HS-5 (cell line): ENCODE measurements around the gene CCR5.
A peak's percentile ranks its signal among the peaks of the same experiment; 100 is the strongest.

Experiments used
- DNase-seq: peaks from one replicate; pipeline ENCODE4 v3.0.0-alpha.2; 2012; ENCODE audit warnings: low read depth

Gene CCR5

DNA sequence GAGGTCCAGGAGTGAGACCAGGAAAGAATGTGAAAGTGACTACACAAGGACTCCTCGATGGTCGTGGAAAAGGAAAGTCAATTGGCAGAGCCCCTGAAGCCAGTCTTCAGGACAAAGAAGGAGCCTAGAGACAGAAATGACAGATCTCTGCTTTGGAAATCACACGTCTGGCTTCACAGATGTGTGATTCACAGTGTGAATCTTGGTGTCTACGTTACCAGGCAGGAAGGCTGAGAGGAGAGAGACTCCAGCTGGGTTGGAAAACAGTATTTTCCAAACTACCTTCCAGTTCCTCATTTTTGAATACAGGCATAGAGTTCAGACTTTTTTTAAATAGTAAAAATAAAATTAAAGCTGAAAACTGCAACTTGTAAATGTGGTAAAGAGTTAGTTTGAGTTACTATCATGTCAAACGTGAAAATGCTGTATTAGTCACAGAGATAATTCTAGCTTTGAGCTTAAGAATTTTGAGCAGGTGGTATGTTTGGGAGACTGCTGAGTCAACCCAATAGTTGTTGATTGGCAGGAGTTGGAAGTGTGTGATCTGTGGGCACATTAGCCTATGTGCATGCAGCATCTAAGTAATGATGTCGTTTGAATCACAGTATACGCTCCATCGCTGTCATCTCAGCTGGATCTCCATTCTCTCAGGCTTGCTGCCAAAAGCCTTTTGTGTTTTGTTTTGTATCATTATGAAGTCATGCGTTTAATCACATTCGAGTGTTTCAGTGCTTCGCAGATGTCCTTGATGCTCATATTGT is 10.8 kb upstream of the CCR5 start:
- peak; percentile 41 for DNase-seq

DNA sequence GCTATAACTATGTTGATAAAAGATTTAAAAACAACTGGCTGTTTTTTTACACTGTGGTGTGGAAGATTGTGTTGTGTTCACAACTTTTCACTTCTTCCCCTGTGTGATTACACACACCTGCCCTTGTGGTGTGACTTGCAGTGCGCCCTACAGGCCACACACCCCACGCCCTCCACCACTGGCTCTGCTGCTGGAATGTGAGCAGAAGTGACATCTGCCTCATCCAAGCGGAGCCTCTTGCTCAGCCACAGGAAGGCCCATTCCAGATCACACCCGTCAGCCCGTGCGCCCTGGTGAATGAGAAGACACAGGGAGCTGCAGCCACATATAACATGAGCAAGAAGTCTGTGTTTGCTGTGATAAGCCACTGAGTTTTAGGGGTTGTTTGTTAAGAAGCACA is 9.8 kb upstream of the CCR5 start:
- no peak for DNase-seq

DNA sequence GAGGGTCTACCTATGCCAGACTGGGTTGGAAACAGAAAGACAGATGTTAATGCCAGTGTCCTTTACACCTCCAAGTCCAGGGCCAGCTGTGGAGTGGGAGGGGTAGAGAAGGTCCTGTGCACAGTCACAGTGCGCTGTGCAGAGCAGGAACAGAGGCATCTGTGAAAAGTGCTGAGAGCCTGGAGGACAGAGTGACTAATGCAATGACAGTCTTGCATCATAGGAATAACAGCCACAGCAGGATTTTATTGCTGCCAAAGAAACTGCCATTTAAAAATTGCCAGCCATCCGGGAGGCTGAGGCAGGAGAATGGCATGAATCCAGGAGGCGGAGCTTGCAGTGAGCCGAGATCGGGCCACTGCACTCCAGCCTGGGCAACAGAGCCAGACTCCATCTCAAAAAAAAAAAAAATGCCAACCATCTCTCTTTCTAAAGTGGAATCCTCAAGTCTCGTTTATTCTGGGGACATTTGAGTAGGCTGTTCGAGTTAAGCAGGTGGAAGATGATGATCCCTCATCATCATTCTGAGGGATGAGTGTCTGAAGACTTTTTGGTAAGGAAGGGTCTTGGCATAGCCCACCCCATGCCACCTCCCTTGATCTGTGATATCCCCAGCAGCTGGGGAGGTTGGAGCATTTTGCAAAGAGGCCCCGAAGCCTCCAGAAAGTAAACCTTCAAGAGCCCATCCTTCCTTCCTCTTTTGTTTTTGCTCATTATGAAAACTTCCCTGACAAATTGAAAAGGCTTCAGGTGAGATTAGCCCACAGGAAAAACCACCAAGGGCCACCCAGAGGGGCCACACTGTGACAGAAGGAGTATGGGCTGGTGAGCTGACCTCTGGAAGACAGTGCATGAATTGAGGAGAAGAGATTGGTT is 9.1 kb upstream of the CCR5 start:
- DNase-seq, result no peak

DNA sequence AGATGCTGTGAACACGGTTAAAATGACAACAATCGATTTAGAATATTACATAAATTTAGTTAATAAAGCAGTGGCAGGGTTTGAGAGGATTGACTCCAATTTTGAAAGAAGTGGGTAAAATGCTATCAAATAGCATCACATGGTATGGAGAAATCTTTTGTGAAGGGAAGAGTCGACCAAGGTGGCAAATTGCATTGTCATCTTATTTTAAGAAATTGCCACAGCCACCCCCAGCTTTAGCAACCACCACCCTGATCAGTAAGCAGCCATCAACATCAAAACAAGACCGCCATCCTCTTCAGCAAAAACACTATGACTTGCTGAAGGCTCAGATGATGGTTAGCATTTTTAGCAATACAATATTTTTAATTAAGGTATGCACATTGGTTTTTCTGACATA is 5.7 kb upstream of the CCR5 start:
- no peak for DNase-seq

GRCh38 chr3:46365737-46366524 is 4.8 kb upstream of the CCR5 start:
- no peak for DNase-seq

- DNase-seq, result no peak
These were observed 2.9 kb upstream of the CCR5 start for GRCh38 chr3:46367811-46368210.

GRCh38 chr3:46368569-46368968 is 2.2 kb upstream of the CCR5 start:
- DNase-seq, result no peak

DNA sequence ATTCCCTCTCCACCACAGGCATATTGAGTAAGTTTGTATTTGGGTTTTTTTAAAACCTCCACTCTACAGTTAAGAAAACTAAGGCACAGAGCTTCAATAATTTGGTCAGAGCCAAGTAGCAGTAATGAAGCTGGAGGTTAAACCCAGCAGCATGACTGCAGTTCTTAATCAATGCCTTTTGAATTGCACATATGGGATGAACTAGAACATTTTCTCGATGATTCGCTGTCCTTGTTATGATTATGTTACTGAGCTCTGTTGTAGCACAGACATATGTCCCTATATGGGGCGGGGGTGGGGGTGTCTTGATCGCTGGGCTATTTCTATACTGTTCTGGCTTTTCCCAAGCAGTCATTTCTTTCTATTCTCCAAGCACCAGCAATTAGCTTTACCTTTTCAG is 1.6 kb upstream of the CCR5 start:
- DNase-seq, result no peak

DNA sequence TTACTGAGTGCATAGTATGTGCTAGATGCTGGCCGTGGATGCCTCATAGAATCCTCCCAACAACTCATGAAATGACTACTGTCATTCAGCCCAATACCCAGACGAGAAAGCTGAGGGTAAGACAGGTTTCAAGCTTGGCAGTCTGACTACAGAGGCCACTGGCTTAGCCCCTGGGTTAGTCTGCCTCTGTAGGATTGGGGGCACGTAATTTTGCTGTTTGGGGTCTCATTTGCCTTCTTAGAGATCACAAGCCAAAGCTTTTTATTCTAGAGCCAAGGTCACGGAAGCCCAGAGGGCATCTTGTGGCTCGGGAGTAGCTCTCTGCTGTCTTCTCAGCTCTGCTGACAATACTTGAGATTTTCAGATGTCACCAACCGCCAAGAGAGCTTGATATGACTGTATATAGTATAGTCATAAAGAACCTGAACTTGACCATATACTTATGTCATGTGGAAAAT is 1.0 kb upstream of the CCR5 start:
- no peak for DNase-seq

GRCh38 chr3:46371519-46372340 is 984 bp downstream of the CCR5 start:
- no peak for DNase-seq

DNA sequence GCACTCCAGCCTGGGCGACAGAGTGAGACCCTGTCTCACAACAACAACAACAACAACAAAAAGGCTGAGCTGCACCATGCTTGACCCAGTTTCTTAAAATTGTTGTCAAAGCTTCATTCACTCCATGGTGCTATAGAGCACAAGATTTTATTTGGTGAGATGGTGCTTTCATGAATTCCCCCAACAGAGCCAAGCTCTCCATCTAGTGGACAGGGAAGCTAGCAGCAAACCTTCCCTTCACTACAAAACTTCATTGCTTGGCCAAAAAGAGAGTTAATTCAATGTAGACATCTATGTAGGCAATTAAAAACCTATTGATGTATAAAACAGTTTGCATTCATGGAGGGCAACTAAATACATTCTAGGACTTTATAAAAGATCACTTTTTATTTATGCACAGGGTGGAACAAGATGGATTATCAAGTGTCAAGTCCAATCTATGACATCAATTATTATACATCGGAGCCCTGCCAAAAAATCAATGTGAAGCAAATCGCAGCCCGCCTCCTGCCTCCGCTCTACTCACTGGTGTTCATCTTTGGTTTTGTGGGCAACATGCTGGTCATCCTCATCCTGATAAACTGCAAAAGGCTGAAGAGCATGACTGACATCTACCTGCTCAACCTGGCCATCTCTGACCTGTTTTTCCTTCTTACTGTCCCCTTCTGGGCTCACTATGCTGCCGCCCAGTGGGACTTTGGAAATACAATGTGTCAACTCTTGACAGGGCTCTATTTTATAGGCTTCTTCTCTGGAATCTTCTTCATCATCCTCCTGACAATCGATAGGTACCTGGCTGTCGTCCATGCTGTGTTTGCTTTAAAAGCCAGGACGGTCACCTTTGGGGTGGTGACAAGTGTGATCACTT is 2.0 kb downstream of the CCR5 start:
- no peak for DNase-seq

- no peak for DNase-seq
These were observed 4.0 kb downstream of the CCR5 start for GRCh38 chr3:46374755-46375154.

DNA sequence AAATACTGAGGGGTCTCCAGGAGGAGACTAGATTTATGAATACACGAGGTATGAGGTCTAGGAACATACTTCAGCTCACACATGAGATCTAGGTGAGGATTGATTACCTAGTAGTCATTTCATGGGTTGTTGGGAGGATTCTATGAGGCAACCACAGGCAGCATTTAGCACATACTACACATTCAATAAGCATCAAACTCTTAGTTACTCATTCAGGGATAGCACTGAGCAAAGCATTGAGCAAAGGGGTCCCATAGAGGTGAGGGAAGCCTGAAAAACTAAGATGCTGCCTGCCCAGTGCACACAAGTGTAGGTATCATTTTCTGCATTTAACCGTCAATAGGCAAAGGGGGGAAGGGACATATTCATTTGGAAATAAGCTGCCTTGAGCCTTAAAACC is 4.5 kb downstream of the CCR5 start:
- DNase-seq, result no peak

GRCh38 chr3:46375814-46376213 is 5.1 kb downstream of the CCR5 start:
- no peak for DNase-seq

DNA sequence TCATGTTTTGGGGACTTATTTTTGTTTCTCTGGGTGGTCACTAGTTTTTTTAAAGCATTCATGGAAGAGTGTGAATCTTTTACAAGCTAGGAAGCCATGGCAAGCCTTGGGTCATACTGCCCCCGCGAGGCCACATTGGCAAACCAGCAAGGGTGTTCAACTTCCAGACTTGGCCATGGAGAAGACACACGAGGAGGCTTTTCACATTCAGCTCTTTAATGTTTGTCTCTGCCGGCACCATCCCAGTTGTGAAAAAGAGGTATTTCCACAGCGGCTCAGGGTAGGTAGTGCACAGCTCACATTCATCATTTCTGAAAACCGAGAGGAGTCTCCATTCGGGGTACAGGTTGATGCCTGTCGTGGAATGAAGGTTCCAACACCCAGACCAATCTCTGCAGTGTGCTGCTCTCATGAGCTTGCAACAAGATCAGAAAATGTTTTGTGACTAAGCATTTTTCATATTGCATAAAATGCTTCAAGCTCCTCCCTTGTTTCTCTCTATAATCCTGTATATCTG is 7.7 kb downstream of the CCR5 start:
- DNase-seq, result no peak

DNA sequence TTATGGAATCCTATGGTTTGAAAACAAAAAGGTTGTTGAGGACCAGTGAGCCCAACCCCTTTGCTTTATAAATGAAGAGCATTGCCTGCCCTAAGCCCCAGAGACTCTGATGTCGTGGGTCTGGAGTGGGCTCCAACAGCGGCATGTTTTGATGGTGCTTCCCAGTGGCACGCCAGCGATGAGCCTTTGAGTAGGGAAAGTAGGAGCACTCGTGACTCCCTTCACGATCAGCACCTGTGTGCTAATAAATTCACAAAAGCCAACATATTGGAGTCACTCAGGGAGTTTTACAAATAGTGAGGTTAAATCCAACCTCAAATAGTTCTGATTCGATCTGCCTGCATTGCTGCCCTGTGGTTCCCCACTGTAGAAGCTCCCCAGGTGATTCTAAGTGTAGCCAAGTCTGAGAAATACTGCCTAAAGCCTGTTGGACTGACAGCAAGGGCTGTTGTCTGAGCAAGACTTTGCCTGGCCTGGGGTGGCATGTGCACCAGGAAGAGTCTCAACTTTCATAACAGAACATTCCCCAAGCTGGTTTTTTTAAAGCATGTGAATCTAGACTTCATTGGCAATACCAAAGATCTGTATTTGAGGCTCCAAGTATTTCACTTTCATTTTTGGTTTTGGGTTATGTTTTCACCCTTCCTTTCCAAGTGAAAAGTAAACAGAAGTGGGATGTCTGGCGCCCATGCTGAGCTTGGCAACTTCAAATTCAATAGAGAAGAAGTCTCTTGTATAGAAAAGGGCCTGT is 9.9 kb downstream of the CCR5 start:
- no peak for DNase-seq

DNA sequence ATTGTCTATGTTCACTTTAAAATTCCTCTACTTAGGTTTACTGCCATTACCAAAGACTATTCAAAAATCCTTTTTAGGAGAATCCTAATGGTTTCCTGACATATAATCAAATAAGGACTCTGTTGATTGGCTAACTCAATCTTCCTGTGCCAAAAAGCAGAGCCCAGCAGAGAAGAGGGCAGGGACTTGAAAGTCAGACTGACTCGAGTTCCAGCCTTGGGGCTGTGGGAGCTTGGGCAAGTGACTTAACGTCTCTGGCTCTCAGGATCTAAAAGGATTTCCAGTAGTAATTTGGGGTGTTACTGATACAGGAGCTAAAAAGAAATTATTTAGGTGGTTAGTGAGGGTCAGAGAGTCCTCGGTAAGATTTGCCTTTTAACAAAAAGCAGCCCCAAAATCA is 10.9 kb downstream of the CCR5 start:
- DNase-seq, result no peak

- no peak for DNase-seq
These were observed 12.6 kb downstream of the CCR5 start for GRCh38 chr3:46383211-46383950.

- no peak for DNase-seq
These were observed 13.2 kb downstream of the CCR5 start for GRCh38 chr3:46383951-46384330.
